SK-N-MC (cell line): ENCODE measurements around the gene CXCR6.

ENCODE experiments used
- EZH2 ChIP-seq: fragments of 200-600 bp; sonication (generic); IDR thresholded peaks from one replicate; pipeline ENCODE4 v1.6.1; 2017; ENCODE audit warnings: antibody characterized with exemption
- FOXP2 ChIP-seq: optimal IDR thresholded peaks from 2 replicates; pipeline ENCODE3; 2011; ENCODE audit warnings: mild to moderate bottlenecking, moderate library complexity; ENCODE audit not compliant: insufficient read depth; ENCODE audit errors: extremely low read length, control extremely low read depth
- POLR2AphosphoS5 ChIP-seq: IDR thresholded peaks from 2 replicates; pipeline ENCODE4 v1.6.1; 2012; ENCODE audit warnings: mild to moderate bottlenecking, low read depth, low read length, borderline replicate concordance

DNA sequence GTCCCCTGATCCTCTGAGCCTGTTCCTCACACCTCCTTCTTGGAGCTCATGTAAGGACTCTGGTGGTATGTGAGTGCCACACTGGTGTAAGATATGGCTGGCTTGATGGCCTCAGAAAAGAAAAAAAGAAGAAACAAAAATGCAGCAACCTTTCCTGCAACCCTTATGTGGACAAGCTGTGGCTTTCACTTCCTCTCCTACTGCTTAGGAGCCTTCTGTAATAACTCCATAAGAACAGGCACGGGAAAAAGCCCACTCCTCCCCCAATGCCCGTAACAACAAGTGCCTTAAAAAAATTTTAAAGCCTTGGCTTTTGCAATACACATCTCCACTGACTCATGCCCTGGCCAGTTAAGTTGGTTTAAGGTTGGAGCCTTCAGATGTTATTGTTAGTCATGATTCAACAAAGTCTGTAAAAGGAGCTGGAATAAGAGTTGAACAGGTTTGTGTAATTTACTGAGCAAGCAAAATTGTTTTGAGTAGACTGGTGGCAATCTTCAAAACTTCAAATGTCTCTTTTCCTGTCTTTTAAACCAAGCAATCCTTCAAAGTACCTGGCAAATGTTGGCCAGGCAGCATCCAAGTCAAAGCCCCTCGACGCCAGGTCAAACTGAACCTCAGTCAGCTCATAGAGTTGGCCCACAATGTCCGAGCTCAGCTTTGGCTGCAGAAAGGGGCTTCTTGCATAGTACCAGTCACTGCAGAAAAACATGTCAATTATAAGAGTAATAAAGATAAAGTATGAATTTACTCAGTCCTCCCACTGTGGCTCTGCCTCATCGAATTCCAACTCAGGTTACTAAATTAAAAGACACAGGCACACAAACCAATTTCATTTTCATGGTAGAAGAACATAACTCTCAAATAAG lies 29.5 kb downstream of the CXCR6 start:
- no peak for TF ChIP-seq POLR2AphosphoS5
- TF ChIP-seq EZH2, result no peak
- no peak for TF ChIP-seq FOXP2
